ENCODE results near the gene SAMD14.

Gene SAMD14

GRCh38 chr17:50146927-50147665 is 17.1 kb upstream of the SAMD14 start:
- Mint-ChIP-seq H3K27me3 (no peaks in the 10 kb centered on the region), H3K4me1 (ENCODE audit: low read depth) (peaks cover 68% of the 10 kb centered on the region), H3K4me3 (peak overlapping the region; percentile 95), H3K27ac (peak overlapping the region; percentile 92), H3K9me3 (no peaks in the 10 kb centered on the region), H3K36me3 (ENCODE audit: low read depth) (peaks cover 67% of the 10 kb centered on the region)
- no peak for DNase-seq

DNA sequence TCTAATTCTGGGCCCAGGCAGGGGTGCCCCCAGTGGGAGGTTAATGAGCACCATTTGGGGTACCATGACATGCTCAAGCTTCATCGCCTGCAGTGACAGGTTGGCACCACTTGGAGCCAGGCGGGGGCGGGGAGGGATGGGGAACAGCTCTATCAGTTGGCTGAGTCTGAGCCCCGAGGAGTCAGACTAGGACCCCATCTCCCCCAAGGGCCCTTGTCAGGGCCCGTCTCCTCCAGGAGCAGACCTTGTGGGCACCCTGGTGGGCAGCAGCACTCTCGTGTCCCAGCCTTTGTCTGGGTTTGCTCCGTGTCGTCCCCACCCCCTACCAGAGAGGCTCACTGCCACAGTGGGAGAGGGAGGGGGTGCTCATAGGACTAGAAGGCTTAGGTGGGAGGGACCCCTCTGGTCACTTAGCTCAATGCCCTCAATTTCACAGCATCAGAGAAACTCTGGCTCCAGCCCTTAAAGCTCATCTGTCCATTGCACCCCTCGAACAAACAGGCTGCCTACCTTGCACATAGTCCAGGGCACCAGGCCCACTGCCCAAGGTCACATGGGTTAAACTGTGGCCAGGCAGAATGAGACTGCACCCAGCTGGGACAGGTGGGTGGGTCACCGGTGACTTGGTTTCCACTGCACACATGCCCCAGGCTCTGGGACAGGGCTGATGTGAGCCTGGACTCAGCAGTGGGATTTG is 16.4 kb upstream of the SAMD14 start:
- H3K36me3 Mint-ChIP-seq (ENCODE audit: low read depth), result peaks cover 74% of the 10 kb centered on the region
- peak overlapping the region; percentile 95 for H3K4me3 Mint-ChIP-seq
- DNase-seq, result no peak
- no peaks in the 10 kb centered on the region for H3K27me3 Mint-ChIP-seq
- peaks cover 69% of the 10 kb centered on the region for H3K4me1 Mint-ChIP-seq (ENCODE audit: low read depth)
- peak overlapping the region; percentile 92 for H3K27ac Mint-ChIP-seq
- no peaks in the 10 kb centered on the region for H3K9me3 Mint-ChIP-seq

DNA sequence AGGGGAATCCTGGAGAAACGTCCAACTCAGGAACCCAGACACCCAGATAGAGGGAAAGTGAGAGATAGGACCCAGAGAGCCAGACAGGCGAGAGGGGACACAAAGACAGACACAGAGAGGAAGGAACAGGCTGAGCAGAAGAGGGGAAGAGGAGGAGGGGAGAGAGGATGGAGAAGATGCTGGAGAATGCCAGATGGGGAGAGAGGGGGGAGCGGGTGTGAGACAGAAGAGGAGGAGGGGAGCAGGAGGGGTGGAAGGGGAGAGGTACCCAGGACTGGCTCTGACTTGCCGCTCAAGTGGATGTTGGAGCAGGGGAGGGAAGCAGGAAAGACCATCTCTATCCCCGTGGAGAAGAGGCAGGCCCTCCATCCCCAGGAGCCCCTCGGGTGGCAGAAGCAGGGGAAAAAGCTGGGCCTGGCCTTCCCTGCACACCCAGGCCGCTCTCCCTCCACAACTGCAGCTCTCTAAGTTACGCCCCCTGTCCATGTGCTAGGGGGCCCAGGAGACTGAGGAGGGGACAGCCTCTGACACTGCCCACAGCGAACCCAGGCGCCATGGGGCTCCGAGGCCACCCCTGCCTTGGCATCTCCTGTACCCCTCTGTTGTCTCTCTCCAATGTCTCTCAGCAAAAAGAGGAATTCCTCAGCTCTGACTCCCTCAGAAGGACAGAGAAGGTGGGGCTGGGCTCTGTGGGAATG is 15.7 kb upstream of the SAMD14 start:
- Mint-ChIP-seq H3K27ac (peak overlapping the region; percentile 65), H3K27me3 (no peaks in the 10 kb centered on the region), H3K36me3 (ENCODE audit: low read depth) (peaks cover 79% of the 10 kb centered on the region), H3K4me1 (ENCODE audit: low read depth) (peaks cover 75% of the 10 kb centered on the region), H3K9me3 (no peaks in the 10 kb centered on the region), H3K4me3 (peak overlapping the region; percentile 43)
- DNase-seq, result no peak

GRCh38 chr17:50144845-50145531 is 15.0 kb upstream of the SAMD14 start:
- Mint-ChIP-seq H3K36me3 (ENCODE audit: low read depth) (peaks cover 86% of the 10 kb centered on the region), H3K4me1 (ENCODE audit: low read depth) (peaks cover 81% of the 10 kb centered on the region), H3K27ac (peak overlapping the region; percentile 65), H3K9me3 (no peaks in the 10 kb centered on the region), H3K4me3 (peak overlapping the region; percentile 13), H3K27me3 (no peaks in the 10 kb centered on the region)
- DNase-seq, result no peak

GRCh38 chr17:50144355-50144754 is 14.4 kb upstream of the SAMD14 start:
- H3K27ac Mint-ChIP-seq, result peak overlapping the region; percentile 65
- H3K4me1 Mint-ChIP-seq (ENCODE audit: low read depth), result peaks cover 86% of the 10 kb centered on the region
- no peak for DNase-seq
- H3K4me3 Mint-ChIP-seq, result no peak overlapping the region
- H3K27me3 Mint-ChIP-seq, result no peaks in the 10 kb centered on the region
- H3K9me3 Mint-ChIP-seq, result no peaks in the 10 kb centered on the region
- peaks cover 92% of the 10 kb centered on the region for H3K36me3 Mint-ChIP-seq (ENCODE audit: low read depth)

- H3K36me3 Mint-ChIP-seq (ENCODE audit: low read depth), result peaks cover 97% of the 10 kb centered on the region
- H3K4me3 Mint-ChIP-seq, result no peak overlapping the region
- H3K9me3 Mint-ChIP-seq, result no peaks in the 10 kb centered on the region
- no peak for DNase-seq
- H3K27me3 Mint-ChIP-seq, result no peaks in the 10 kb centered on the region
- H3K27ac Mint-ChIP-seq, result peak overlapping the region; percentile 65
- H3K4me1 Mint-ChIP-seq (ENCODE audit: low read depth), result peaks cover 86% of the 10 kb centered on the region
Measured at GRCh38 chr17:50143461-50144176, 13.7 kb upstream of the SAMD14 start.

GRCh38 chr17:50141745-50142110 is 11.8 kb upstream of the SAMD14 start:
- no peaks in the 10 kb centered on the region for H3K9me3 Mint-ChIP-seq
- H3K4me3 Mint-ChIP-seq, result no peak overlapping the region
- no peak for DNase-seq
- peaks cover 73% of the 10 kb centered on the region for H3K4me1 Mint-ChIP-seq (ENCODE audit: low read depth)
- no peaks in the 10 kb centered on the region for H3K27me3 Mint-ChIP-seq
- H3K36me3 Mint-ChIP-seq (ENCODE audit: low read depth), result peaks cover 98% of the 10 kb centered on the region
- peak overlapping the region; percentile 82 for H3K27ac Mint-ChIP-seq

- peak overlapping the region; percentile 82 for H3K27ac Mint-ChIP-seq
- peaks cover 68% of the 10 kb centered on the region for H3K4me1 Mint-ChIP-seq (ENCODE audit: low read depth)
- H3K9me3 Mint-ChIP-seq, result no peaks in the 10 kb centered on the region
- no peak for DNase-seq
- H3K4me3 Mint-ChIP-seq, result peak overlapping the region; percentile 18
- H3K36me3 Mint-ChIP-seq (ENCODE audit: low read depth), result peaks cover 99% of the 10 kb centered on the region
- no peaks in the 10 kb centered on the region for H3K27me3 Mint-ChIP-seq
Measured at GRCh38 chr17:50141026-50141744, 11.2 kb upstream of the SAMD14 start.

DNA sequence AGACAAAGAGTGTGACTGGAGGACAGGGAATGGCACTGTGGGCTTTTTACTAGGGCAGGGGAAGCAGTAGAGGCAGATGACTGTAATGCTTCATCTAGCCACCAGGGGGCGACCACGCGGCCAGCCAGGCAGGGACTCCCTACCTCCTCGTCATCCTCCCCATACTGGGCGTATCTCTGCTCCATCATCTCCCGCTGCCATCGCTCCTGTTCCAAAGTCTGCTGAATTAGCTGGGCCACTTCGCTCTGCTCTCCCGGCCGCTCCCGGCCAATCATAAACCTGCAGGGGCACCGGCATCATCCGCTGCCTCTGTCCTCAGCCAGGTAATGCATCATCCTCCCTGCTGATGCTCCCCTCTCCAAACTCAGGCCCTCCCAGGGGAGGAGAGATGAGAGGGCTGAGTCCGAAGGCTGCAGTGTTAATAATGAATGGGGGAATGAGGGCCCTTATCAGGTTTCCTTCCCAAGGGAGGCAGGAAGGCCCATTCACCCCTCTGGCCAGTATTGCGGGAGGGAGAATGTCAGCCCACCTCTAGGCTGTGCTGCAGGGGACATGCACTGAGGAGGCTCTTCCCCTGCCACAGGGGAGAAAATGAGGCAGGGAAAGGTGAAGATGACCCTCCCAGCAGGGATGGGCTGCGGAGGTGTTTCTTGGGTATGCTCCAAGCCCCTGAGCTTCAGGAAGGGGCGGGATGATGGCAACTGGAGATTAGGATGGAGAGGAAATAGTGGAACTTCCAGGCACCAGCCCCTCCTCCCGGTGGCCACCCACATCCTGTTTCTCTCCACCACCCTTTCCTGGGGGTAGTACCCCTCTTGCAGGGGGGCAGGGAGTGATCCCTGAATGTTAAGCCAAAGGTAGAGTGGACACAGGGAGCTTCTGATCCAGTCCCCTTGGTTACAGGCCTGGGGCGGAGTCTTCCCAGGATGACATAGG is 10.3 kb upstream of the SAMD14 start:
- no peaks in the 10 kb centered on the region for H3K9me3 Mint-ChIP-seq
- H3K4me1 Mint-ChIP-seq (ENCODE audit: low read depth), result peaks cover 58% of the 10 kb centered on the region
- H3K4me3 Mint-ChIP-seq, result peak overlapping the region; percentile 18
- peak; percentile 87 for DNase-seq
- peak overlapping the region; percentile 77 for H3K27ac Mint-ChIP-seq
- no peaks in the 10 kb centered on the region for H3K27me3 Mint-ChIP-seq
- H3K36me3 Mint-ChIP-seq (ENCODE audit: low read depth), result peaks cover 100% of the 10 kb centered on the region

- H3K27me3 Mint-ChIP-seq, result no peaks in the 10 kb centered on the region
- H3K4me3 Mint-ChIP-seq, result no peak overlapping the region
- DNase-seq, result no peak
- H3K4me1 Mint-ChIP-seq (ENCODE audit: low read depth), result peaks cover 49% of the 10 kb centered on the region
- H3K27ac Mint-ChIP-seq, result peak overlapping the region; percentile 33
- peaks cover 98% of the 10 kb centered on the region for H3K36me3 Mint-ChIP-seq (ENCODE audit: low read depth)
- H3K9me3 Mint-ChIP-seq, result no peaks in the 10 kb centered on the region
Measured at GRCh38 chr17:50139185-50139783, 9.3 kb upstream of the SAMD14 start.

DNA sequence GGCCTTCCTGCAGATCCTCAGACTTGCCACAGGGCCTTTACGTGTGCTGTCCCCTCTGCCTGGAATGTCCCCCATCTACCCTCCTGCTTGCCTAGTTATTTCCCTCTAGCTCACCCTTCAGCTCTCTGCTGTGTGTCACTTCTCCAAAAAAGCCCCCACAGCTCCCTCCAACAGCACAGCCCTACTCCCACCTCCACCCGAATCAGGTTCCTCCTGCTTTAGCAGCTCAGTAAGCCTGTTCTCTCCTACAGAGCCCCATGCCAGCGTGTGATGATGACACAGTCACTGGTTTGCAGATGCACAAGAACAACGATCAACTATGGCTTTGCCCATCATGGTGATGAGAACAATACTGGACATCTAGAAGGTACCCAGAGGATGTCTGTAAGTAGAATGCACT is 7.1 kb upstream of the SAMD14 start:
- Mint-ChIP-seq H3K9me3 (no peaks in the 10 kb centered on the region), H3K36me3 (ENCODE audit: low read depth) (peaks cover 94% of the 10 kb centered on the region), H3K27ac (peak overlapping the region; percentile 32), H3K4me1 (ENCODE audit: low read depth) (peaks cover 27% of the 10 kb centered on the region), H3K27me3 (no peaks in the 10 kb centered on the region), H3K4me3 (no peak overlapping the region)
- no peak for DNase-seq

DNA sequence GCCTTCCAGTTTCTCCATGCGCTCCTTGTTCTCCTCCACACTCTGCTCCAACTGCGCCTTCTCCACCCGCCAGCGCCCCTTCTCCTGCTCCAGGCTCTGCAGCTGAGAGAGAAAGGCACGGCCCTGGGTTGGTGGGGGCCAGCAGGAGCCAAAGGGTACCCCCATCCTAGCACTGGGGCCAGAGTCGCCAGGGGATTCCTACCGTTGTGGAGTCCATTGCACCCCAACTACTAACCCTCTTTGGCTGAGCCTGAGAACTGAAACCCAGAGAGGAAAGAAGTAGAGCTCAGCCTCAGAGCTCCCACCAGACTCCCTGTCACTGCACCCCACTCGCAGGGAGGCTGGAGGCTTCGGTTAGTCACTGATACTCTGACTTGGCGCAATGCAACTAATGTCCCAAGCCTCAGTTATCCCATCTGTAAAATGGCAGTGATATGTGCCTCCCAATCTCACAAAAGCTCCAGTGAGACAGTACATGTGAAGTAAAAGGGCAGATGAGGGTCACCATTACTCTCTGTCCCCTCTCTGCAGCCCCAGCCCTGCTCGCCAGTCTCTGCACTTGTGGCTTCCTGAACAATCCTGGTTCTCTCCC is 6.2 kb upstream of the SAMD14 start:
- H3K27me3 Mint-ChIP-seq, result peaks cover 4% of the 10 kb centered on the region
- H3K9me3 Mint-ChIP-seq, result no peaks in the 10 kb centered on the region
- no peak overlapping the region for H3K4me3 Mint-ChIP-seq
- H3K4me1 Mint-ChIP-seq (ENCODE audit: low read depth), result peaks cover 23% of the 10 kb centered on the region
- peak overlapping the region; percentile 12 for H3K27ac Mint-ChIP-seq
- peaks cover 86% of the 10 kb centered on the region for H3K36me3 Mint-ChIP-seq (ENCODE audit: low read depth)
- DNase-seq, result no peak
